Tibial artery (tissue), 4 donors: ENCODE results near the gene SDK1.

Source experiments
- DNase-seq, 2 donors: peaks; one replicate each; pipeline ENCODE4 v3.0.0-alpha.2; 2019
- H3K27ac ChIP-seq, 2 donors: fragments of 200-600 bp; sonication (generic) in 1 of 2; 1 replicate in 1 of 2; 2 replicates in 1 of 2; pipeline ENCODE4 v1.5.1; 2018 to 2019; ENCODE audit warnings: mild to moderate bottlenecking in 1 of 2
- H3K27me3 ChIP-seq, 2 donors: fragments of 200-600 bp; sonication (generic) in 1 of 2; one replicate each; pipeline versions ENCODE4 v1.5.1 to v1.6.0; 2016 to 2019
- H3K36me3 ChIP-seq, 3 donors: fragments of 200-600 bp; sonication (generic) in 2 of 3; one replicate each; pipeline ENCODE4 v1.5.1; 2016 to 2019; ENCODE audit warnings: mild to moderate bottlenecking in 2 of 3
- H3K4me1 ChIP-seq, 4 donors: fragments of 200-600 bp; sonication (generic) in 2 of 4; 1 replicate in 3 of 4; 2 replicates in 1 of 4; pipeline ENCODE4 v1.5.1; 2016 to 2019
- H3K4me3 ChIP-seq, 2 donors: fragments of 200-600 bp; sonication (generic) in 1 of 2; 1 replicate in 1 of 2; 2 replicates in 1 of 2; pipeline ENCODE4 v1.5.1; 2018 to 2019; ENCODE audit warnings: mild to moderate bottlenecking in 2 of 2
- H3K9me3 ChIP-seq, 3 donors: fragments of 200-600 bp; sonication (generic) in 1 of 3; one replicate each; pipeline ENCODE4 v1.5.1; 2016 to 2019
- intact Hi-C: fragments of 100-400 bp; cut with DNase I; formaldehyde crosslinking; loops from one replicate; pipeline ENCODE4 v1.15.0; 2023; ENCODE audit warnings: low total_unique reads
- TF ChIP-seq, protein P1 (sequence below), 2 experiments: fragments of 200-600 bp in 1 of 2; fragments of 450-650 bp in 1 of 2; IDR thresholded peaks; one replicate each; pipeline ENCODE4 v1.5.1; 2017 to 2019; ENCODE audit warnings: antibody characterized with exemption in 2 of 2, mild to moderate bottlenecking in 1 of 2, moderate library complexity in 1 of 2

SDK1 gene

DNA sequence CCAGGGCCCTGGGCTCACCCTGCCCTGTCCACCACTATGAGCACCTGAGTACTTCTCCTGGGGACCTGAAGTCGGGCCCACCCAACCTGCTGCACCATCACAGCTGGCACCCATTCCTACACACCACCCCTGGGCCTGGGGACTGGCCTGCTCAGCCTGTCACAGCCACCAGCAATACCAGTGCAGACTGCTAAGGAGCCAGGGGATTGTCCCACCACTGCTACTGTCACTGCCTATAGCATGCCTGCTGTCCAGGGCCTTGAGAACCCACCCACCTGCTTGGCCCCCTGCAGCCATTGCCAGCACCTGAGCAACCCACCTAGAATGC, 756.2 kb downstream of the SDK1 start:
- DNase-seq: no peak
- no peak overlapping the region for H3K27ac ChIP-seq
- no peaks in the 10 kb centered on the region for H3K27me3 ChIP-seq
- no peaks in the 10 kb centered on the region for H3K4me1 ChIP-seq
- H3K36me3 ChIP-seq: peaks cover 8 to 11% (median 10%) of the 10 kb centered on the region in 3 donors
- H3K4me3 ChIP-seq: no peak overlapping the region
- intact Hi-C loops: no loop called here
- TF ChIP-seq, protein P1, sequence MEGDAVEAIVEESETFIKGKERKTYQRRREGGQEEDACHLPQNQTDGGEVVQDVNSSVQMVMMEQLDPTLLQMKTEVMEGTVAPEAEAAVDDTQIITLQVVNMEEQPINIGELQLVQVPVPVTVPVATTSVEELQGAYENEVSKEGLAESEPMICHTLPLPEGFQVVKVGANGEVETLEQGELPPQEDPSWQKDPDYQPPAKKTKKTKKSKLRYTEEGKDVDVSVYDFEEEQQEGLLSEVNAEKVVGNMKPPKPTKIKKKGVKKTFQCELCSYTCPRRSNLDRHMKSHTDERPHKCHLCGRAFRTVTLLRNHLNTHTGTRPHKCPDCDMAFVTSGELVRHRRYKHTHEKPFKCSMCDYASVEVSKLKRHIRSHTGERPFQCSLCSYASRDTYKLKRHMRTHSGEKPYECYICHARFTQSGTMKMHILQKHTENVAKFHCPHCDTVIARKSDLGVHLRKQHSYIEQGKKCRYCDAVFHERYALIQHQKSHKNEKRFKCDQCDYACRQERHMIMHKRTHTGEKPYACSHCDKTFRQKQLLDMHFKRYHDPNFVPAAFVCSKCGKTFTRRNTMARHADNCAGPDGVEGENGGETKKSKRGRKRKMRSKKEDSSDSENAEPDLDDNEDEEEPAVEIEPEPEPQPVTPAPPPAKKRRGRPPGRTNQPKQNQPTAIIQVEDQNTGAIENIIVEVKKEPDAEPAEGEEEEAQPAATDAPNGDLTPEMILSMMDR (IDR thresholded peaks at IDR 0.05): no peak
- H3K9me3 ChIP-seq: peaks cover 0 to 7% (median 0%) of the 10 kb centered on the region in 3 donors

GRCh38 chr7:4058158-4058557, 757.1 kb downstream of the SDK1 start:
- Histone ChIP-seq H3K9me3 (peaks cover 0 to 7% (median 0%) of the 10 kb centered on the region in 3 donors), H3K27me3 (no peaks in the 10 kb centered on the region), H3K36me3 (peaks cover 8 to 10% (median 10%) of the 10 kb centered on the region in 3 donors), H3K27ac (no peak overlapping the region), H3K4me1 (no peaks in the 10 kb centered on the region), H3K4me3 (no peak overlapping the region)
- DNase-seq: no peak
- TF ChIP-seq, protein P1 (IDR thresholded peaks at IDR 0.05): no peak
- intact Hi-C loops: no loop called here

- intact Hi-C loops: no loop called here
- H3K4me3 ChIP-seq: no peak overlapping the region
- no peaks in the 10 kb centered on the region for H3K4me1 ChIP-seq
- TF ChIP-seq, protein P1 (IDR thresholded peaks at IDR 0.05): no peak
- no peak overlapping the region for H3K27ac ChIP-seq
- H3K36me3 ChIP-seq: peaks cover 0 to 16% (median 15%) of the 10 kb centered on the region in 3 donors
- H3K9me3 ChIP-seq: no peaks in the 10 kb centered on the region
- H3K27me3 ChIP-seq: no peaks in the 10 kb centered on the region
- DNase-seq: no peak
Observed at GRCh38 chr7:4065190-4065589, 764.1 kb downstream of the SDK1 start.

- no peaks in the 10 kb centered on the region for H3K4me1 ChIP-seq
- TF ChIP-seq, protein P1 (IDR thresholded peaks at IDR 0.05): no peak
- no peak for DNase-seq
- no peaks in the 10 kb centered on the region for H3K27me3 ChIP-seq
- no peak overlapping the region for H3K4me3 ChIP-seq
- H3K9me3 ChIP-seq: no peaks in the 10 kb centered on the region
- H3K27ac ChIP-seq: no peak overlapping the region
- intact Hi-C loops: no loop called here
- H3K36me3 ChIP-seq: peaks cover 0 to 25% (median 24%) of the 10 kb centered on the region in 3 donors
Observed at GRCh38 chr7:4066206-4066605, 765.2 kb downstream of the SDK1 start.

GRCh38 chr7:4066626-4067475, 765.8 kb downstream of the SDK1 start:
- Histone ChIP-seq H3K36me3 (peaks cover 0 to 25% (median 24%) of the 10 kb centered on the region in 3 donors), H3K4me1 (no peaks in the 10 kb centered on the region), H3K4me3 (no peak overlapping the region), H3K9me3 (no peaks in the 10 kb centered on the region), H3K27ac (no peak overlapping the region), H3K27me3 (no peaks in the 10 kb centered on the region)
- DNase-seq: no peak
- TF ChIP-seq, protein P1 (IDR thresholded peaks at IDR 0.05): no peak
- intact Hi-C loops: no loop called here
